Measurements from ENCODE around the gene TBC1D9B.
"Not testable (repeated sequence)": the region's sequence is repeated elsewhere in the genome, so short reads cannot be mapped to it uniquely, and the experiment has no call there.

DNA sequence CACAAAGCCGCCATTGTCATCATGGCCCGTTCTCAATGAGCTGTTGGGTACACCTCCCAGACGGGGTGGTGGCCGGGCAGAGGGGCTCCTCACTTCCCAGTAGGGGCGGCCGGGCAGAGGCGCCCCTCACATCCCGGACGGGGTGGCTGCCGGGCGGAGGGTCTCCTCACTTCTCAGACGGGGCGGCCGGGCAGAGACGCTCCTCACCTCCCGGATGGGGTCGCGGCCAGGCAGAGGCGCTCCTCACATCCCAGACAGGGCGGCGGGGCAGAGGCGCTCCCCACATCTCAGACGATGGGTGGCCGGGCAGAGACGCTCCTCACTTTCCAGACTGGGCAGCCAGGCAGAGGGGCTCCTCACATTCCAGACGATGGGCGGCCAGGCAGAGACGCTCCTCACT is 72.8 kb downstream of the TBC1D9B start:
- TF ChIP-seq EZH2 (IDR thresholded peaks at IDR 0.05; ENCODE audit: insufficient read depth, poor library complexity, severe bottlenecking); EZH2phosphoT487 (IDR thresholded peaks at IDR 0.05; ENCODE audit: insufficient read depth, low read depth): not testable (repeated sequence)
